Neural crest cell (in vitro differentiated cells): Measurements from ENCODE around the gene COL26A1. TPM values are rescaled to one million over a fixed set of nuclear protein-coding genes. Genes with fewer than 3 reads are reported as not detected.
"Not testable (repeated sequence)": the region's sequence is repeated elsewhere in the genome, so short reads cannot be mapped to it uniquely, and the experiment has no call there.

Experiments used
- DNase-seq: peaks from one replicate; pipeline ENCODE4 v3.0.0; 2021; ENCODE audit warnings: low read depth, mixed read lengths, low spot score
- H3K27ac Mint-ChIP-seq: one replicate; pipeline ENCODE4 v1.8.0; 2021; ENCODE audit warnings: mild to moderate bottlenecking, mixed read lengths; ENCODE audit not compliant: unreplicated experiment
- H3K27me3 Mint-ChIP-seq: 2 replicates; pipeline ENCODE4 v1.8.0; 2021; ENCODE audit warnings: low read depth, mild to moderate bottlenecking, mixed read lengths
- H3K36me3 Mint-ChIP-seq: 2 replicates; pipeline ENCODE4 v1.8.0; 2021; ENCODE audit warnings: low read depth, mild to moderate bottlenecking, mixed read lengths
- H3K4me1 Mint-ChIP-seq: 2 replicates; pipeline ENCODE4 v1.8.0; 2021; ENCODE audit warnings: mixed read lengths
- H3K4me3 Mint-ChIP-seq: one replicate; pipeline ENCODE4 v1.8.0; 2021; ENCODE audit warnings: mild to moderate bottlenecking, mixed read lengths
- H3K9me3 Mint-ChIP-seq: 2 replicates; pipeline ENCODE4 v1.8.0; 2021; ENCODE audit warnings: mixed read lengths
- total RNA-seq: library from RNA; stranded (reverse); gene quantifications from 2 replicates; pipeline ENCODE4 v1.2.1, GENCODE V29; 2021
- TF ChIP-seq, protein P1 (sequence below): fragments of 200-600 bp; sonication (generic); conservative IDR thresholded peaks from 2 replicates; pipeline ENCODE4 v1.5.0; 2021; ENCODE audit warnings: antibody characterized with exemption, mild to moderate bottlenecking

COL26A1 gene
- total RNA-seq, 1 donor from 2014 or later, result 38.3 TPM

DNA sequence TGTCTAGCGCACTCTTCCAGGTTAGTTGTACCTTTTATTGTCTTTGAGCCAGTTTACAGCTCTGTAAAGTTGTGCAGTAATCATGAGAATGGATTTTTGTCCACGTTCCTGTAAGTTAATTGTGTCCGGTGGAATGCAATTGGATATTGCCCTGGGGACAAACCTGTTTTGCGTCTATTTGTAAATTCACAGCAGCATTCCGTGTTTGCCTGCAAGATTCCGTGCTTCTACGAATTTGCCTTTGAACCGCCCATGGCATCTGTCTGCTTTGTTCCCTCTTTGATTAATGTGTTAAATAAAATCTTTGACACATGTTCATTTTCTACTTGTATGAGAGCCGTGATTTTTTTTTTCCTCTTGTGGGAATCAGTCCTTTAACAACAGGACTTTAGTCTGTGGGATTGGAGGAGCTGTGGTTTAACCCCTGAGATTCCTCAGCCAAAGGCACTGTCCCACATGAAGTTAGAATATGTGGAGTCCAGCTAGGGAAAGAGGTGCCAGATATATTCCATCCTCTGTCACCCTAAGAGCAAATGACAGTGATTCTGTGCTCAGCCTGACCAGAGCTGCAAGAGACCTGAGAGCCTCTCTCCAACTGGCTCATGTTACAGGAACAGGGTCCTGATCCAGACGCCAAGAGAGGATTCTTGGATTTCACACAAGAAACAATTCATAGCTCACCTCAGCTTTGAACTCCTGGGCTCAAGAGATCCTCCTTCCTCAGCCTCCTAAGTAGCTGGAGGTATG, 126.3 kb downstream of the COL26A1 start:
- no peaks in the 10 kb centered on the region for H3K27me3 Mint-ChIP-seq
- H3K27ac Mint-ChIP-seq, result no peak overlapping the region
- peaks cover 17% of the 10 kb centered on the region for H3K4me1 Mint-ChIP-seq
- no peak for DNase-seq
- H3K36me3 Mint-ChIP-seq, result peaks cover 3% of the 10 kb centered on the region
- TF ChIP-seq, protein P1, sequence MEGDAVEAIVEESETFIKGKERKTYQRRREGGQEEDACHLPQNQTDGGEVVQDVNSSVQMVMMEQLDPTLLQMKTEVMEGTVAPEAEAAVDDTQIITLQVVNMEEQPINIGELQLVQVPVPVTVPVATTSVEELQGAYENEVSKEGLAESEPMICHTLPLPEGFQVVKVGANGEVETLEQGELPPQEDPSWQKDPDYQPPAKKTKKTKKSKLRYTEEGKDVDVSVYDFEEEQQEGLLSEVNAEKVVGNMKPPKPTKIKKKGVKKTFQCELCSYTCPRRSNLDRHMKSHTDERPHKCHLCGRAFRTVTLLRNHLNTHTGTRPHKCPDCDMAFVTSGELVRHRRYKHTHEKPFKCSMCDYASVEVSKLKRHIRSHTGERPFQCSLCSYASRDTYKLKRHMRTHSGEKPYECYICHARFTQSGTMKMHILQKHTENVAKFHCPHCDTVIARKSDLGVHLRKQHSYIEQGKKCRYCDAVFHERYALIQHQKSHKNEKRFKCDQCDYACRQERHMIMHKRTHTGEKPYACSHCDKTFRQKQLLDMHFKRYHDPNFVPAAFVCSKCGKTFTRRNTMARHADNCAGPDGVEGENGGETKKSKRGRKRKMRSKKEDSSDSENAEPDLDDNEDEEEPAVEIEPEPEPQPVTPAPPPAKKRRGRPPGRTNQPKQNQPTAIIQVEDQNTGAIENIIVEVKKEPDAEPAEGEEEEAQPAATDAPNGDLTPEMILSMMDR, result no peak
- H3K4me3 Mint-ChIP-seq, result no peak overlapping the region
- H3K9me3 Mint-ChIP-seq, result no peaks in the 10 kb centered on the region

DNA sequence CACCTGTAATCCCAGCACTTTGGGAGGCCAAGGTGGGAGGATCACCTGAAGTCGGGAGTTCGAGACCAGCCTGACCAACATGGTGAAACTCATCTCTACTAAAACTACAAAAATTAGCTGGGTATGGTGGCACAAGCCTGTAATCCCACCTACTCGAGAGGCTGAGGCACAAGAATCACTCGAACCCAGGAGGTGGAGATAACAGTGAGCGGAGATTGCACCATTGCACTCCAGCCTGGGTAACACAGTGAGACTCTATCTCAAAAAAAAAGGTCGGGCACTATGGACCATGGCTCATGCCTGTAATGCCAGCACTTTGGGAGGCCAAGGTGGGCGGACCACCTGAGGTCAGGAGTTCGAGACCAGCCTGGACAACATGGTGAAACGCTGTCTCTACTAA, 127.8 kb downstream of the COL26A1 start:
- peaks cover 28% of the 10 kb centered on the region for H3K4me1 Mint-ChIP-seq
- H3K9me3 Mint-ChIP-seq, DNase-seq, H3K27me3 Mint-ChIP-seq, H3K36me3 Mint-ChIP-seq, H3K27ac Mint-ChIP-seq, H3K4me3 Mint-ChIP-seq: not testable (repeated sequence)

DNA sequence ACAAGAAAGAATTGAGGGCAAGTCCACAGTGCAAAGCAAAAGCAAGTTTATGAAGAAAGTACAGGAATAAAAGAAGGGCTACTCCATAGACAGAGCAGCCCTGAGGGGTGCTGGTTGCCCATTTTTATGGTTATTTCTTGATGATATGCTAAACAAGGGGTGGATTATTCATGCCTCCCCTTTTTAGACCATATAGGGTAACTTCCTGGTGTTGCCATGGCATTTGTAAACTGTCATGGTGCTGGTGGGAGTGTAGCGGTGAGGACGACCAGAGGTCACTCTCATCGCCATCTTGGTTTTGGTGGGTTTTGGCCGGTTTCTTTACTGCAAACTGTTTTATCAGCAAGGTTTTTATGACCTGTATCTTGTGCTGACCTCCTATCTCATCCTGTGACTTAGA, 128.8 kb downstream of the COL26A1 start:
- H3K4me3 Mint-ChIP-seq, DNase-seq, H3K27ac Mint-ChIP-seq, H3K9me3 Mint-ChIP-seq, H3K27me3 Mint-ChIP-seq, H3K36me3 Mint-ChIP-seq: not testable (repeated sequence)
- H3K4me1 Mint-ChIP-seq, result peaks cover 24% of the 10 kb centered on the region

DNA sequence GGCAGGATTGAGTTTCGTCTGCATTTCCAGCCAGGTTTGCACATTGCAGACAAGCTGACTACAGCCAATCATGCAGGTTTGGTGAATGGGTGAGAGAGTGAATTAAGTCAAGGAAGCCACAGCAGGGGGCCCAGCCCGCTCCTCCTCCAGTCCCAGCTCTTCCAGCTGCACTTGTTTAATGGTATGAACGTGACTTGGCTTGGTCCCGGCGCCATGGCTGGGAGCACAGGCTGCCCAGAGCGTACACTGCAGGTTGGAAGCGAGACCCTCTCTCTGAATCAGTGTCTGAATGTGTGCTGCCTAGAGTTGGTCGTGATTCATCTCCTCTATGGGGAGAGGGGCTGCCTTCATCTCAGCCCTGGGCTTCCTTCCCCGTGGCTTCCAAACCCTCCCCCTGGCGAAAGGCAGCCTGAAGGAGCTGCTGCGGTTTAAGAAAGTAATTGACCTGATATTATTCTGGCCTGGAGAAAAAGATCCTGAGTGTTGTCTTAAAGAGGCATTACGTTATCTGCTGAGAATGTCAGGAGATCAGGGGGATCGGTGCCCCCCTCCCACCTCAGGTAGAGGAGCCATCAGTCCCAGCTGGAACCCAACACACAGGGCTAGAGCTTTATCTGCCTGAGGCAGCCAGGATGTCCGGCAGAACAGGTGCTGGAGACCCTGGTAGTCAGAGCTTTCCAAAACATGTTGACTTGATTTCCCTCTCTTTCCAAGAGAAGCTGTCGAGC, 132.1 kb downstream of the COL26A1 start:
- DNase-seq, result no peak
- H3K27me3 Mint-ChIP-seq, result no peaks in the 10 kb centered on the region
- no peaks in the 10 kb centered on the region for H3K9me3 Mint-ChIP-seq
- H3K27ac Mint-ChIP-seq, result no peak overlapping the region
- H3K36me3 Mint-ChIP-seq, result peaks cover 3% of the 10 kb centered on the region
- TF ChIP-seq, protein P1, result no peak
- H3K4me3 Mint-ChIP-seq, result no peak overlapping the region
- peaks cover 11% of the 10 kb centered on the region for H3K4me1 Mint-ChIP-seq

DNA sequence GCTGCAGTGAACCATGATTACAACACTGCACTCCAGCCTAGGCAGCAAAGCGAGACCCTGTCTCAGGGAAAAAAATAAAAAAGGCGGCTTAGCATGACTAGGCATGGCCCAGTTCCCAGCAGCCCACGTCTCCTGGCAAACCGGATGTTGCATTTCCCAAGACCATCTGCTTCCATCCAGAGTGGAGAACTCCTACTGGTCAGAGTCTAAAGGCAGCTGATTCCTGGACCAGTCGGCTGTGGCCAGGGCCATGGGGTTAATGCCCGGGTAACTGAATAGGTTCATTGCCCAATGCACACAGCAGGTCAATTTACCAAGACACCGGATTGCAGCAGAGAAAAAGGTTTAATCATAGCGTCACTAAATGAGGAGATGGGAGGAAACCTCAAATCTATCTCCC, 133.3 kb downstream of the COL26A1 start:
- Mint-ChIP-seq H3K36me3 (peaks cover 3% of the 10 kb centered on the region), H3K27ac (no peak overlapping the region)
- DNase-seq, result no peak

DNA sequence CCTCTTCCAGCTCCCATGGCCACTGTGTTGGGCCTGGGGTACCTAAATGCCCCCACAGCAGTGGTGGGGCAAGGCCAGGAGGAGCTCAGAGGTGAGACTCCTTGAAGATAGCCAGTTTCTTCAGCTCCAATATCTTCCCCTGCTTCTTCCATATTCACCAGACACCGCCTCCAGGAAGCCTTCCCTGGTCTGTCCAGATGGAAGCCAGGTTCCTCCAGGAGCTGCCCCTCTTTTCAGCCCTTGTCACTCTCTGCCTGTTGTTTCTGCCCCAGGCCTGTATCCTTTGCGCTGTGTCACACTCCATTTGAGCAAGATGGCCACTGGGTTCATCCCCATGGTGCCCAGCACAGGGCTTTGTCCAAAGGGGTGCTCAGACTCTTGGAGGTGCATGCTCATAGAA, 138.7 kb downstream of the COL26A1 start:
- no peak for DNase-seq
- Mint-ChIP-seq H3K4me3 (no peak overlapping the region), H3K27me3 (no peaks in the 10 kb centered on the region), H3K9me3 (no peaks in the 10 kb centered on the region), H3K36me3 (no peaks in the 10 kb centered on the region), H3K4me1 (no peaks in the 10 kb centered on the region), H3K27ac (no peak overlapping the region)
- TF ChIP-seq, protein P1, result no peak

More for the DNA sequence above, 133.3 kb downstream of the COL26A1 start:
- H3K4me1 Mint-ChIP-seq, result peaks cover 11% of the 10 kb centered on the region
- no peaks in the 10 kb centered on the region for H3K27me3 Mint-ChIP-seq
- TF ChIP-seq, protein P1, result no peak
- no peaks in the 10 kb centered on the region for H3K9me3 Mint-ChIP-seq
- H3K4me3 Mint-ChIP-seq, result no peak overlapping the region
